A549 (cell line): Measurements from ENCODE around the gene ARMC9. TPM values are rescaled to one million over a fixed set of nuclear protein-coding genes. Genes with fewer than 3 reads are reported as not detected.

ENCODE experiments used
- ATAC-seq, 2 experiments: fragments of 200-7000 bp in 1 of 2; fragments of >200 bp in 1 of 2; cut with Nextera tagmentation in 1 of 2; cut with Tn5 transposase in 1 of 2; 3 replicates each; pipeline versions ENCODE4 v1.8.0 to v1.9.1; 2018 to 2020; ENCODE audit warnings: mild to moderate bottlenecking in 1 of 2, moderate library complexity in 1 of 2
- CTCF ChIA-PET: fragments of 300-600 bp; sonication (Branson Sonifier 250); formaldehyde crosslinking; extraction: SDS; loops from one replicate; lab custom pipeline; 2021; ENCODE audit warnings: antibody characterized with exemption, inconsistent platforms; lab: Yijun Ruan, JAX
- POLR2A ChIA-PET: fragments of 350-600 bp; formaldehyde crosslinking; extraction: SDS; loops from one replicate; lab custom pipeline; 2021; ENCODE audit warnings: antibody characterized with exemption, inconsistent platforms; lab: Yijun Ruan, JAX
- DNase-seq, 2 experiments: peaks; one replicate each; pipeline versions ENCODE4 v3.0.0 to v3.0.0-alpha.2; 2011 to 2016; ENCODE audit warnings: low read depth in 1 of 2, low spot score in 1 of 2
- FAIRE-seq: peaks from 2 replicates; lab custom pipeline; 2011; peaks lifted over from hg19 to GRCh38; lab: Jason Lieb, UNC
- H3K27ac ChIP-seq, 2 experiments: fragments of >200 bp; sonication (Bioruptor Twin); formaldehyde crosslinking; 3 replicates each; pipeline ENCODE4 v1.5.1; 2016 to 2017
- H3K4me1 ChIP-seq: fragments of >200 bp; sonication (Bioruptor Twin); formaldehyde crosslinking; 3 replicates; pipeline ENCODE4 v1.6.1; 2016
- H3K4me2 ChIP-seq: fragments of >200 bp; sonication (Bioruptor Twin); formaldehyde crosslinking; 3 replicates; pipeline ENCODE4 v1.6.1; 2016
- H3K4me3 ChIP-seq: fragments of >200 bp; sonication (Bioruptor Twin); formaldehyde crosslinking; 3 replicates; pipeline ENCODE4 v1.5.1; 2016
- H3K9me3 ChIP-seq: fragments of >200 bp; sonication (Bioruptor Twin); formaldehyde crosslinking; 3 replicates; pipeline ENCODE4 v1.6.1; 2016
- BCL3 ChIP-seq: fragments of >200 bp; sonication (Bioruptor Twin); formaldehyde crosslinking; IDR thresholded peaks from 3 replicates; pipeline ENCODE4 v1.6.1; 2016
- BHLHE40 ChIP-seq: IDR thresholded peaks from 2 replicates; pipeline ENCODE4 v1.6.1; 2012; ENCODE audit warnings: low read depth, low read length, inconsistent platforms
- CBX2 ChIP-seq: fragments of 200-600 bp; sonication (generic); IDR thresholded peaks from 2 replicates; pipeline ENCODE4 v1.6.1; 2016; ENCODE audit warnings: low read depth, mild to moderate bottlenecking, borderline replicate concordance
- CBX8 ChIP-seq: fragments of 200-600 bp; sonication (generic); IDR thresholded peaks from 2 replicates; pipeline ENCODE4 v1.6.1; 2016
- CHD4 ChIP-seq: fragments of 200-600 bp; sonication (generic); IDR thresholded peaks from 2 replicates; pipeline ENCODE4 v1.6.1; 2016; ENCODE audit warnings: antibody characterized with exemption, mild to moderate bottlenecking, borderline replicate concordance
- EHMT2 ChIP-seq: fragments of 200-600 bp; sonication (generic); IDR thresholded peaks from 2 replicates; pipeline ENCODE4 v1.6.1; 2016; ENCODE audit warnings: antibody characterized with exemption, low read depth, mild to moderate bottlenecking, moderate library complexity
- EP300 ChIP-seq, 2 experiments: fragments of >200 bp; sonication (Bioruptor Twin); formaldehyde crosslinking; IDR thresholded peaks; 2 replicates in 1 of 2; 3 replicates in 1 of 2; pipeline ENCODE4 v1.6.1; 2016 to 2017
- ESRRA ChIP-seq: fragments of 150-350 bp; IDR thresholded peaks from 2 replicates; pipeline ENCODE4 v1.6.1; 2014; ENCODE audit warnings: mild to moderate bottlenecking, low read length, borderline replicate concordance
- FOXS1 ChIP-seq: fragments of 250-450 bp; sonication (Bioruptor Pico); IDR thresholded peaks from 2 replicates; pipeline ENCODE4 v1.5.0; 2020; ENCODE audit warnings: mild to moderate bottlenecking, moderate library complexity
- HEYL ChIP-seq: fragments of 250-450 bp; sonication (Bioruptor Pico); IDR thresholded peaks from 2 replicates; pipeline ENCODE4 v1.8.0; 2021; ENCODE audit warnings: mild to moderate bottlenecking, moderate library complexity
- HOXA7 ChIP-seq: fragments of 250-450 bp; sonication (Bioruptor Pico); IDR thresholded peaks from 2 replicates; pipeline ENCODE4 v1.5.0; 2020; ENCODE audit warnings: mild to moderate bottlenecking, moderate library complexity
- MAZ ChIP-seq: fragments of 150-350 bp; IDR thresholded peaks from 2 replicates; pipeline ENCODE4 v1.6.1; 2014; ENCODE audit warnings: antibody characterized with exemption, low read depth, low read length, borderline replicate concordance
- NFE2L2 ChIP-seq: fragments of 150-350 bp; conservative IDR thresholded peaks from 2 replicates; pipeline ENCODE4 v1.6.1; 2014; ENCODE audit warnings: low read length
- NPAS2 ChIP-seq: fragments of 250-450 bp; sonication (Bioruptor Pico); IDR thresholded peaks from 2 replicates; pipeline ENCODE4 v1.8.0; 2022; ENCODE audit warnings: mild to moderate bottlenecking, moderate library complexity, borderline replicate concordance
- NR3C1 ChIP-seq: fragments of >200 bp; sonication (Bioruptor Twin); formaldehyde crosslinking; IDR thresholded peaks from 3 replicates; pipeline ENCODE4 v1.6.1; 2017
- RAD21 ChIP-seq, 2 experiments: fragments of >200 bp in 1 of 2; sonication (Bioruptor Twin) in 1 of 2; formaldehyde crosslinking in 1 of 2; IDR thresholded peaks in 1 of 2; conservative IDR thresholded peaks in 1 of 2; 2 replicates in 1 of 2; 3 replicates in 1 of 2; pipeline ENCODE4 v1.6.1; 2012 to 2018; ENCODE audit warnings: inconsistent platforms in 1 of 2
- RNF2 ChIP-seq: fragments of 200-600 bp; sonication (generic); IDR thresholded peaks from 2 replicates; pipeline ENCODE4 v1.6.1; 2016; ENCODE audit warnings: low read depth, mild to moderate bottlenecking, antibody characterized with exemption, moderate library complexity, borderline replicate concordance
- SMC3 ChIP-seq: fragments of >200 bp; sonication (Bioruptor Twin); formaldehyde crosslinking; IDR thresholded peaks from 3 replicates; pipeline ENCODE4 v1.6.1; 2018; ENCODE audit warnings: inconsistent platforms
- SREBF2 ChIP-seq: fragments of 450-650 bp; IDR thresholded peaks from 2 replicates; pipeline ENCODE4 v1.6.1; 2014; ENCODE audit warnings: mild to moderate bottlenecking, moderate library complexity
- ZNF302 ChIP-seq: fragments of 250-450 bp; sonication (Bioruptor Pico); IDR thresholded peaks from 2 replicates; pipeline ENCODE4 v1.9.0; 2021; ENCODE audit warnings: inconsistent platforms, mild to moderate bottlenecking, moderate library complexity
- ZSCAN20 ChIP-seq: fragments of 250-450 bp; sonication (Bioruptor Pico); IDR thresholded peaks from 2 replicates; pipeline ENCODE4 v1.8.0; 2022; ENCODE audit warnings: mild to moderate bottlenecking, moderate library complexity
- WGBS: methylation state at CpG from one replicate; pipeline ENCODE4 v1.1.6; 2017; ENCODE audit errors: missing lambda C conversion rate; 5-methylcytosine and 5-hydroxymethylcytosine counted together
- polyA plus RNA-seq, 4 experiments: library from polyadenylated mRNA; depleted of rRNA in 3 of 4; stranded (reverse); fragments of >200 nt; fragmentation: RNase III in 1 of 4; extraction: RNeasy Plus Mini Kit Qiagen cat#74134 plus additional on column Dnase treatment in 1 of 4; gene quantifications; 2 replicates in 3 of 4; 3 replicates in 1 of 4; pipeline ENCODE4 v1.2.3, GENCODE V29; 2011 to 2017
- TF ChIP-seq, protein P1 (sequence below): fragments of 450-650 bp; IDR thresholded peaks from 2 replicates; pipeline ENCODE4 v1.6.1; 2014; ENCODE audit warnings: antibody characterized with exemption
- TF ChIP-seq, protein P2 (sequence below): fragments of >200 bp; sonication (Bioruptor Twin); formaldehyde crosslinking; IDR thresholded peaks from 2 replicates; pipeline ENCODE4 v1.6.1; 2016
- TF ChIP-seq, protein P3 (sequence below): fragments of 250-450 bp; sonication (Bioruptor Pico); IDR thresholded peaks from 2 replicates; pipeline ENCODE4 v1.5.0; 2021; ENCODE audit warnings: mild to moderate bottlenecking, moderate library complexity, borderline replicate concordance

The ARMC9 gene
- polyA plus RNA-seq, 2 of the 4 experiments (the other 2 are of a cell fraction), result 12.0 to 14.1 TPM

DNA sequence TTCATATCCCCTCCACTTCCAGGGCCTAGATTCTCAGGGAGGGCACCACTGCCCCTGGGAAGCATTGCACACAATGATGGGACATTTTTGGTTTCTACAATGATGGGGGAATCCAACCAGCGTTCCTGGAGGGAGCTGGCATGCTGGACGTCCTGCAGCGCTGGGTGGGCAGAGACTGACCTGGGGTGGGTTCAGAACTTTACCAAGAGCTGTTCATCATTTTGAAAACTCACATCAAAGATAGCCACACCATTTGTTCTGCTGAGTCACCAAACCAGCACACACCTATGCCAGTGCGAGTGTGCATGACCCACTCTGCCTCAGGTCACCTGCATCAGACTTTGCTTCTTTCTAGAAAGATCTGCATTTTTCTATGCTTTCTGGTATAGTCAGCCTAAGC is 14.1 kb upstream of the ARMC9 start (continued):
- no peak for TF ChIP-seq NPAS2 (CRISPR knock-in tag)
- no peak for TF ChIP-seq NR3C1
- no peak for TF ChIP-seq SREBF2

GRCh38 chr2:231185050-231185725 is 13.2 kb upstream of the ARMC9 start:
- Histone ChIP-seq H3K9me3 (no peaks in the 10 kb centered on the region), H3K27ac (no peak overlapping the region), H3K4me2 (no peak overlapping the region), H3K4me3 (no peak overlapping the region), H3K4me1 (peaks cover 13% of the 10 kb centered on the region)
- DNase-seq (no peak), ATAC-seq (no peak), FAIRE-seq (no peak)
- no peak for TF ChIP-seq SMC3
- no peak for TF ChIP-seq ZSCAN20 (CRISPR knock-in tag)
- no peak for TF ChIP-seq HOXA7
- no peak for TF ChIP-seq EP300 (IDR thresholded peaks at IDR 0.05)
- TF ChIP-seq ESRRA, result no peak
- TF ChIP-seq, protein P1, sequence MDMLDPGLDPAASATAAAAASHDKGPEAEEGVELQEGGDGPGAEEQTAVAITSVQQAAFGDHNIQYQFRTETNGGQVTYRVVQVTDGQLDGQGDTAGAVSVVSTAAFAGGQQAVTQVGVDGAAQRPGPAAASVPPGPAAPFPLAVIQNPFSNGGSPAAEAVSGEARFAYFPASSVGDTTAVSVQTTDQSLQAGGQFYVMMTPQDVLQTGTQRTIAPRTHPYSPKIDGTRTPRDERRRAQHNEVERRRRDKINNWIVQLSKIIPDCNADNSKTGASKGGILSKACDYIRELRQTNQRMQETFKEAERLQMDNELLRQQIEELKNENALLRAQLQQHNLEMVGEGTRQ, result no peak
- POLR2A ChIA-PET, result no interaction called here
- CTCF ChIA-PET, result interaction anchor here (1.2 to 1.3 kb wide), 2 partner anchors 9 to 132 kb away, joined by 3 to 4 read pairs; no protein-coding TSS in a partner anchor
- 81% methylated on average over 8 of the region's 11 CpGs for whole genome bisulfite sequencing

GRCh38 chr2:231185886-231186285 is 12.5 kb upstream of the ARMC9 start:
- TF ChIP-seq CBX2 (no peak), ZNF302 (CRISPR knock-in tag) (no peak), BCL3 (no peak), RAD21 (conservative IDR thresholded peaks at IDR 0.05 in 1 of 2, IDR thresholded peaks at IDR 0.05 in 1 of 2) (no peak), RNF2 (no peak), EHMT2 (no peak), SREBF2 (no peak), HEYL (no peak), CHD4 (no peak), FOXS1 (CRISPR knock-in tag) (no peak), CBX8 (no peak), ZSCAN20 (CRISPR knock-in tag) (no peak), NR3C1 (no peak), MAZ (no peak), NFE2L2 (no peak), BHLHE40 (no peak)
- TF ChIP-seq, protein P2, sequence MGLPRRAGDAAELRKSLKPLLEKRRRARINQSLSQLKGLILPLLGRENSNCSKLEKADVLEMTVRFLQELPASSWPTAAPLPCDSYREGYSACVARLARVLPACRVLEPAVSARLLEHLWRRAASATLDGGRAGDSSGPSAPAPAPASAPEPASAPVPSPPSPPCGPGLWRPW, result no peak
- TF ChIP-seq, protein P3, sequence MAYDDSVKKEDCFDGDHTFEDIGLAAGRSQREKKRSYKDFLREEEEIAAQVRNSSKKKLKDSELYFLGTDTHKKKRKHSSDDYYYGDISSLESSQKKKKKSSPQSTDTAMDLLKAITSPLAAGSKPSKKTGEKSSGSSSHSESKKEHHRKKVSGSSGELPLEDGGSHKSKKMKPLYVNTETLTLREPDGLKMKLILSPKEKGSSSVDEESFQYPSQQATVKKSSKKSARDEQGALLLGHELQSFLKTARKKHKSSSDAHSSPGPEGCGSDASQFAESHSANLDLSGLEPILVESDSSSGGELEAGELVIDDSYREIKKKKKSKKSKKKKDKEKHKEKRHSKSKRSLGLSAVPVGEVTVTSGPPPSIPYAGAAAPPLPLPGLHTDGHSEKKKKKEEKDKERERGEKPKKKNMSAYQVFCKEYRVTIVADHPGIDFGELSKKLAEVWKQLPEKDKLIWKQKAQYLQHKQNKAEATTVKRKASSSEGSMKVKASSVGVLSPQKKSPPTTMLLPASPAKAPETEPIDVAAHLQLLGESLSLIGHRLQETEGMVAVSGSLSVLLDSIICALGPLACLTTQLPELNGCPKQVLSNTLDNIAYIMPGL, result no peak
- ATAC-seq (no peak), FAIRE-seq (no peak), DNase-seq (no peak)
- Histone ChIP-seq H3K27ac (no peak overlapping the region), H3K9me3 (no peaks in the 10 kb centered on the region), H3K4me1 (peaks cover 10% of the 10 kb centered on the region), H3K4me2 (no peak overlapping the region), H3K4me3 (no peak overlapping the region)
- ChIA-PET CTCF (interaction anchor here (1.2 to 2.1 kb wide), 2 partner anchors 41 to 133 kb away, joined by 3 to 5 read pairs; no protein-coding TSS in a partner anchor), POLR2A (no interaction called here)
- 60% methylated on average over 1 of the region's 4 CpGs for WGBS
